Measurements from ENCODE around the gene OR8B4. TPM values are rescaled to one million over a fixed set of nuclear protein-coding genes. Genes with fewer than 3 reads are reported as not detected.
"Not testable (repeated sequence)": the region's sequence is repeated elsewhere in the genome, so short reads cannot be mapped to it uniquely, and the experiment has no call there.

Gene OR8B4
- polyA plus RNA-seq, 1 donor = not detected

DNA sequence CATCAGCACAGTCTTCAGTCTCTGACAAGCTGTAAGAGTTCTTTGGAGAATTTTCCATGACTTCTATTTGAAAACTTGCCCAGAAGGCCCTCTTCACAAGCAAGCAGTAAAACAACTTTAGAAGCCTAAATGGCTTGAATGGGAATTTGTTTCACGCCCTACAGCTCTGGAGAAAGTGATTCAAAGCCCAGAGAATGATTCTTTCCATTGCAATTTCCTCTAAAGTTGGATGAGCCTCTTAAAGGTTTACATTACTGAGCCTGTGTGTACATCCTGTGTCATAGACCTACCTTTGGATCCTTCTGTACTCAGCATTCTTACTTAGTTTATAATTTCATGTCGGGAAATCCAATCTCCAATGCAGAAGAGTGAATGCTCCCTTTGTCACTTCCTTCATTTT is 19.1 kb downstream of the OR8B4 start:
- DNase-seq = peak; percentile 7

DNA sequence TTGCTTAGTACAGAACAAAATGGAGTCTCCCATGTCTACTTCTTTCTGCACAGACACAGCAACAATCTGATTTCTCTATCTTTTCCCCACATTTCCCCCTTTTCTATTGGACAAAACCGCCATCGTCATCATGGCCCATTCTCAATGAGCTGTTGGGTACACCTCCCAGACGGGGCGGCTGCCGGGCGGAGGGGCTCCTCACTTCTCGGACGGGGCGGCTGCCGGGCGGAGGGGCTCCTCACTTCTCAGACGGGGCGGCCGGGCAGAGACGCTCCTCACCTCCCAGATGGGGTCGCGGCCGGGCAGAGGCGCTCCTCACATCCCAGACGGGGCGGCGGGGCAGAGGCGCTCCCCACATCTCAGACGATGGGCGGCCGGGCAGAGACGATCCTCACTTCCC is 21.5 kb downstream of the OR8B4 start:
- not testable (repeated sequence) for DNase-seq

DNA sequence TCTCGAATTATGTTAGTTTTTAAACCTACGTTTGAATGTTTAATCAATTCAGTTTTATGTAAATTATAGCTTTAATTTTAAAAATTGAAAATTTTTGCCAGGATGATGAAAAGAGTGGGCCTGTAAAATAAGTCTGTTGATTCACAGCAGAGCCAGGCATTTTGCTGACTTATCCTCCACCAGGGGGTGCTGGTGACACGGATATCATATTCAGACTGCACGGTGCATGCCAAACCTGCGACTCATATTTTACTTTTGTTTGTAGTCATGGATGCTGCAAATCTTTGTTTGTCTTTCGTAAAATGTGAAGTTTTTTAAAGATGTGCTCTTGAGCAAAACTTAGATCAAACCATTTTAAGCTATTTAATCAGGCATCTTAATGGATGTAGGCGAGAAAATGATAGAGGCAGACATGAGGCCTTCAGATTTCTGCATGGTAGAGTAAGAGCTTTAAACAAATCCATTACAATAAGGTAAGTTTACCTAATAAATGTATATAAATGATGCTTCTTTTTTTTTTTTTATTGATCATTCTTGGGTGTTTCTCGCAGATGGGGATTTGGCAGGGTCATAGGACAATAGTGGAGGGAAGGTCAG is 22.2 kb downstream of the OR8B4 start:
- peak; percentile 56 for DNase-seq

DNA sequence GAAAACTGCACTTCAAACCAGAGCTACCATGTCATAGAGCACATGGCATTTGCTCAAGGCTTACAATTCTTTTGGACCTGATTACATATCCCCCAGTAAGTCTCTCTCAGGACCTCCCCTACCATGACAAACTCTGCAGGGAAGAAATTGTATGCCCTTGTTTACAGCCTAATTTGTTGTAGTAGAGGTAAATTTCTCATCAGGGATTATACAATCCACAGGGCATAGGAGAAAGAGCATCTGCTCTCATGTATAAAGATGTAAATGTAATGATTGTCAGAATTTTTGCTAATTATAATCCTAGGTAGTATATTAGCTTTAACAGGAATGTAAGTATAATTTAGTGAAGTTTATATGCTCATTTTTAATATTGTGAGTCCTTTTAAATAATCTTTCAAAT is 25.7 kb downstream of the OR8B4 start, which contains the start of gene OR8B3:
Gene OR8B3, minus strand, starts transcription at position 101 of the 400 bp plus-strand sequence. CDS start 1,673 bp downstream, outside the sequence.
- no peak for DNase-seq

GRCh38 chr11:124396847-124397246 is 27.8 kb downstream of the OR8B4 start:
- not testable (repeated sequence) for DNase-seq

DNA sequence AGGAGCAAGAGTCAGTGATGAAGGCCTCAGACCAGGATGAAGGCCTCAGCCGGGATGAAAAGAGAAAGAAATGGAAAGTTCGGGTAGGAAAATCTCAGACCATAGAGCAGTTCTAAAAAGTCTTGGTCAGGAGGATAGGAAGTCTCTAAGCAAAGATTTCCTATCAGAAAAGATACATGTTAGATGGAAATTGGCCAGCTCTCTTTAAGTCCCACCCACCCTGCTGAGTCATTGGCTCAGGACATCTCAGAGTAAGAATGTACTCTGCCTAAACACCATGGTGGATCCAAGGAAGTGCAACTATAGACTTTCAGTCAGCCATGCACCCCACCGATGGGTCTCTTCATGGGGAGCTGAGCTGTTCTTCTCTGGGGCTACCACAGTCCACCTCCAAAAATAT is 30.3 kb downstream of the OR8B4 start:
- DNase-seq = no peak

DNA sequence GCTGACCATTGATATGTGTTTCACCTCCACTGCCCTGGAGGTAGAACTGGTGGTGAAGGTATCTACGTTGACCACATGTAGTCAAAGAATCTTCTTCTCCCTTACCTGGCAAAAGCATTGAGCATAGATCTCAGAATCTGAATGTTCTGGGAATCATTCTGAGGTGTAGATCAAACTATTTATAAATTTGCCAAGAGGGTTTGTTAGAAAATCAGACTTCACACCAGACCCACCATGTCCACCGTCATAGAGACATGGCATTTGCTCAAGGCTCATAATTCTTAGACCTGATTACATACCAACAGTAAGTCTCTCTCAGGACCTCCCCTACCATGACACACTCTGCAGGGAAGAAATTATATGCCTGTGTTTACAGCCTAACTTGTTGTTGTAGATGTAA is 40.3 kb downstream of the OR8B4 start, which contains the start of gene OR8B2:
Gene OR8B2, minus strand, starts transcription at position 101 of the 400 bp plus-strand sequence. CDS start 1,156 bp downstream, outside the sequence.
- no peak for DNase-seq

DNA sequence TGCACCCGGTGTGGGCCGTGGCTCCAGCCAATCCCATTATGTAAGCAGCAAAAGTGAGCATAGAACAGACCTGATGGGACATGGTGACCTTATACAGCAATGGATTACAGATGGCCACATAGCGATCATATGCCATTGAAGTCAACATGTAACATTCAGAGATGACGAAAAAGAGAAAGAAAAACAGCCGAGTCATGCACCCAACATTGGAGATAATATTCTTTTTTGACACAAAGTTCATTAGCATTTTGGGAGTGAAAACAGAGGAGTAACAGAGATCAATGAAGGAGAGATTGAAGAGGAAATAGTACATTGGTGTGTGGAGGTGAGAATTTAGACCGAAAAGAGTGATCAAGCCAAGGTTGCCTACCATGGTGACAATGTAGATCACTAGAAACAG is 41.8 kb downstream of the OR8B4 start:
- DNase-seq = not testable (repeated sequence)

DNA sequence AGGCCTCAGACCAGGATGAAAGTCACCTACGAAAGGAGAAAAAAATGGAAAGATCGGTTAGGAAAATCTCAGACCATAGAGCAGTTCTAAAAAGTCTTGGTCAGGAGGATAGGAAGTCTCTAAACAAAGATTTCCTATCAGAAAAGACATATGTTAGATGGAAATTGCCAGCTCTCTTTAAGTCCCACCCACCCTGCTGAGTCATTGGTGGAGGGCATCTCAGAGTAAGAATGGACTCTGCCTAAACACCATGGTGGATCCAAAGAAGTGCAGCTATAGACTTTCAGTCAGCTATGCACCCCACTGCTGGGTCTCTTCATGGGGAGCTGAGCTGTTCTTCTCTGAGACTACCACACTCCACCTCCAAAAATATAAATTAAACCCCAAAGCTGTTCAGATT is 44.1 kb downstream of the OR8B4 start:
- DNase-seq = no peak

GRCh38 chr11:124376280-124376679 is 48.4 kb downstream of the OR8B4 start:
- no peak for DNase-seq

Other genes starting within 250 kb of the OR8B4 start
- gene OR10D3, start 241.5 kb downstream of the OR8B4 start, polyA plus RNA-seq (ENCODE audit: insufficient read length) = not detected
- not detected for gene OR8G1, start 183.8 kb downstream of the OR8B4 start, polyA plus RNA-seq (ENCODE audit: insufficient read length)
- not detected for gene OR8G5, start 168.5 kb downstream of the OR8B4 start, polyA plus RNA-seq (ENCODE audit: insufficient read length)
- gene OR8D1, start 110.9 kb downstream of the OR8B4 start, polyA plus RNA-seq (ENCODE audit: insufficient read length) = not detected
- gene OR8D2, start 104.7 kb downstream of the OR8B4 start, polyA plus RNA-seq (ENCODE audit: insufficient read length) = not detected
- gene OR8B2, start 40.4 kb downstream of the OR8B4 start, polyA plus RNA-seq (ENCODE audit: insufficient read length) = not detected
- not detected for gene OR8B3, start 25.8 kb downstream of the OR8B4 start, polyA plus RNA-seq (ENCODE audit: insufficient read length)
- not detected for gene OR8B8, start 20.8 kb upstream of the OR8B4 start, polyA plus RNA-seq (ENCODE audit: insufficient read length)
- not detected for gene OR8B12, start 118.8 kb upstream of the OR8B4 start, polyA plus RNA-seq (ENCODE audit: insufficient read length)
- 0.05 TPM for gene OR8A1, start 145.1 kb upstream of the OR8B4 start, polyA plus RNA-seq (ENCODE audit: insufficient read length)
- gene PANX3, start 186.6 kb upstream of the OR8B4 start, polyA plus RNA-seq (ENCODE audit: insufficient read length) = not detected
- gene TBRG1, start 198.0 kb upstream of the OR8B4 start, polyA plus RNA-seq (ENCODE audit: insufficient read length) = 38.8 TPM
- 31.5 TPM for gene SIAE, start 248.9 kb upstream of the OR8B4 start, polyA plus RNA-seq (ENCODE audit: insufficient read length)
- 25.3 TPM for gene SPA17, start 249.0 kb upstream of the OR8B4 start, polyA plus RNA-seq (ENCODE audit: insufficient read length)